Lower lobe of right lung (tissue), 2 donors: ENCODE results near the gene DBT. TPM values are rescaled to one million over a fixed set of nuclear protein-coding genes. Genes with fewer than 3 reads are reported as not detected.
"Not testable (repeated sequence)": the region's sequence is repeated elsewhere in the genome, so short reads cannot be mapped to it uniquely, and the experiment has no call there.

ENCODE experiments used
- ATAC-seq, 2 donors: fragments of 200-7000 bp; cut with Tn5 transposase; one replicate each; pipeline ENCODE4 v1.9.1; 2020 to 2022; ENCODE audit warnings: mild to moderate bottlenecking in 2 of 2, moderate library complexity in 2 of 2
- DNase-seq: peaks from one replicate; pipeline ENCODE4 v3.0.0-alpha.2; 2020
- H3K27ac ChIP-seq: fragments of 200-600 bp; one replicate; pipeline ENCODE4 v1.8.0; 2022
- H3K27me3 ChIP-seq: fragments of 200-600 bp; one replicate; pipeline ENCODE4 v1.8.0; 2022; ENCODE audit warnings: low read depth
- H3K36me3 ChIP-seq: fragments of 200-600 bp; one replicate; pipeline ENCODE4 v1.8.0; 2022; ENCODE audit warnings: mild to moderate bottlenecking
- H3K4me1 ChIP-seq: fragments of 200-600 bp; one replicate; pipeline ENCODE4 v1.8.0; 2022
- H3K4me3 ChIP-seq: fragments of 200-600 bp; one replicate; pipeline ENCODE4 v1.8.0; 2022; ENCODE audit warnings: mild to moderate bottlenecking
- H3K9me3 ChIP-seq: fragments of 200-600 bp; one replicate; pipeline ENCODE4 v1.8.0; 2022
- intact Hi-C: fragments of 100-400 bp; cut with DNase I; formaldehyde crosslinking; loops from one replicate; pipeline ENCODE4 v1.11.0; 2022
- total RNA-seq: library from RNA; stranded (reverse); fragmentation: NEBNext Ultra II Directional; extraction: Animal tissue kit (Norgen Biotek cat#: 25700); gene quantifications from one replicate; pipeline ENCODE4 v1.2.1, GENCODE V29; 2021
- TF ChIP-seq, protein P1 (sequence below): fragments of 200-600 bp; IDR thresholded peaks from one replicate; pipeline ENCODE4 v1.8.0; 2022; ENCODE audit warnings: antibody characterized with exemption, mild to moderate bottlenecking
- donor health status: DM: no; HTN: yes; CAD: no; lungs with severe emphysema.

DBT gene
- total RNA-seq, 1 donor from 2014 or later: 17.4 TPM

DNA sequence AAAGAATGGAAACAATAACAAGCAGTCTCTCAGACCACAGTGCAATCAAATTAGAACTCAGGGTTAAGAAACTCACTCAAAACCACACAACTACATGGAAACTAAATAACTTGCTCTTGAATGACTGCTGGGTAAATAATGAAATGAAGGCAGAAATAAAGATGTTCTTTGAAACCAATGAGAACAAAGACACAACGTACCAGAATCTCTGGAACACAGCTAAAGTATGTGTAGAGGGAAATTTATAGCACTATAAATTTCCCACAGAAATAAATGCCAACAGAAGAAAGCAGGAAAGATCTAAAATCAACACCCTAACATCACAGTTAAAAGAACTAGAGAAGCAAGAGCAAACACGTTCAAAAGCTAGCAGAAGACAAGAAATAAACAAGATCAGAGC lies 46.9 kb downstream of the DBT start:
- H3K27me3 ChIP-seq, intact Hi-C loops, DNase-seq, H3K4me3 ChIP-seq, H3K27ac ChIP-seq, H3K4me1 ChIP-seq, H3K9me3 ChIP-seq, ATAC-seq: not testable (repeated sequence)
- H3K36me3 ChIP-seq: peaks cover 59% of the 10 kb centered on the region

DNA sequence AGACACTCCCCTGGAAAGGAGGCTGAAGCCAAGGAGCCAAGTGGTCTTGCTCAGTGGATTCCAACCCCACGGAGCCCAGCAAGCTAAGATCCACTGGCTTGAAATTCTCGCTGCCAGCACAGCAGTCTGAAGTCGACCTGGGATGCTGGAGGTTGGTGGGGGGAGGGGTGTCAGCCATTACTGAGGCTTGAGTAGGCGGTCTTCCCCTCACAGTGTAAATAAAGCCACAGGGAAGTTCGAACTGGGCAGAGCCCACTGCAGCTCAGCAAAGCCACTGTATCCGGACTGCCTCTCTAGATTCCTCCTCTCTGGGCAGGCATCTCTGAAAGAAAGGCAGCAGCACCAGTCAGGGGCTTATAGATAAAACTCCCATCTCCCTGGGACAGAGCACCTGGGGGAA lies 49.6 kb downstream of the DBT start:
- H3K4me3 ChIP-seq, H3K4me1 ChIP-seq, H3K27ac ChIP-seq, H3K9me3 ChIP-seq, intact Hi-C loops, H3K27me3 ChIP-seq, ATAC-seq, DNase-seq: not testable (repeated sequence)
- H3K36me3 ChIP-seq: peaks cover 62% of the 10 kb centered on the region

DNA sequence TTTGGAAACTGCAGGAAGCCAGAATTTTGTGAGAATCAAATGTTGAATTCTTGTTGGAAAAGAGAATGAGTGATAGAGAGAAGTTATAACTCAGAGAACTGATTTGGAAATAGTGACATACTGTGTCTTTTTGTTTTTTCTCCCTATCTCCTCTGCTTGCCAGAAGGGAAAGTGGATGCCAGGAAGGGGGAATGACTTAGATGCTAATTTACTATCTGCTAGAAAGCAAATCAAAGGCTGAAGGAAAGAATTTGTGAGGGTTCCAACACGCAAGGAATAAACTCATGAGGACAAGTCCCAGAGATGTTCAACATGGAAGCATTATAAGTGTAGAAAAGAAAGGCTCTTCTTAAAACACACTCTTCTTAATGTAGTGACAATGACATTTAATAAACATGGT lies 51.0 kb downstream of the DBT start:
- H3K4me1 ChIP-seq: no peaks in the 10 kb centered on the region
- TF ChIP-seq, protein P1, sequence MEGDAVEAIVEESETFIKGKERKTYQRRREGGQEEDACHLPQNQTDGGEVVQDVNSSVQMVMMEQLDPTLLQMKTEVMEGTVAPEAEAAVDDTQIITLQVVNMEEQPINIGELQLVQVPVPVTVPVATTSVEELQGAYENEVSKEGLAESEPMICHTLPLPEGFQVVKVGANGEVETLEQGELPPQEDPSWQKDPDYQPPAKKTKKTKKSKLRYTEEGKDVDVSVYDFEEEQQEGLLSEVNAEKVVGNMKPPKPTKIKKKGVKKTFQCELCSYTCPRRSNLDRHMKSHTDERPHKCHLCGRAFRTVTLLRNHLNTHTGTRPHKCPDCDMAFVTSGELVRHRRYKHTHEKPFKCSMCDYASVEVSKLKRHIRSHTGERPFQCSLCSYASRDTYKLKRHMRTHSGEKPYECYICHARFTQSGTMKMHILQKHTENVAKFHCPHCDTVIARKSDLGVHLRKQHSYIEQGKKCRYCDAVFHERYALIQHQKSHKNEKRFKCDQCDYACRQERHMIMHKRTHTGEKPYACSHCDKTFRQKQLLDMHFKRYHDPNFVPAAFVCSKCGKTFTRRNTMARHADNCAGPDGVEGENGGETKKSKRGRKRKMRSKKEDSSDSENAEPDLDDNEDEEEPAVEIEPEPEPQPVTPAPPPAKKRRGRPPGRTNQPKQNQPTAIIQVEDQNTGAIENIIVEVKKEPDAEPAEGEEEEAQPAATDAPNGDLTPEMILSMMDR: no peak
- intact Hi-C loops: no loop called here
- DNase-seq (no peak), ATAC-seq (no peak)
- H3K4me3 ChIP-seq: no peak overlapping the region
- no peaks in the 10 kb centered on the region for H3K9me3 ChIP-seq
- H3K27me3 ChIP-seq: no peaks in the 10 kb centered on the region
- peaks cover 77% of the 10 kb centered on the region for H3K36me3 ChIP-seq
- no peak overlapping the region for H3K27ac ChIP-seq

DNA sequence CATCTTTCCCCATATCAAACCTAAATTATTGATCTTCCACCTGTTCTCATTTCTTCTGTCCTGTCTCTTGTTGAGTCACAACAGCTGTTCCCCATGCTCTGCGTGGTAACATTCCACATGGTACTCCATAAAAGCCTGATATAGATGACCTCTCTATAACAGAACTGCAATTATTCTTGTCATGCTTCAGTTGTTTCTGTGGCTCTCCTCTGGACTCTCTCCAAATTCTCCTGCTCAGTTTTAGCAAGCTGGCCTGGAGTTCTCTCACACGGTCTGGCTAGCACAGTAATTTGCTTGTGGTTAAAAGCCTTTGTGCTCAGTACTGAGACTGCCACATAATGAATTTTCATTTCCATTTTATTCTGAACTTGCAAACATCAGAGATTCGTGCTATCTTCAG lies 61.0 kb downstream of the DBT start:
- ATAC-seq: peak; percentile 29 to 56
- Histone ChIP-seq H3K27ac (no peak overlapping the region), H3K4me1 (peaks cover 10% of the 10 kb centered on the region)

DNA sequence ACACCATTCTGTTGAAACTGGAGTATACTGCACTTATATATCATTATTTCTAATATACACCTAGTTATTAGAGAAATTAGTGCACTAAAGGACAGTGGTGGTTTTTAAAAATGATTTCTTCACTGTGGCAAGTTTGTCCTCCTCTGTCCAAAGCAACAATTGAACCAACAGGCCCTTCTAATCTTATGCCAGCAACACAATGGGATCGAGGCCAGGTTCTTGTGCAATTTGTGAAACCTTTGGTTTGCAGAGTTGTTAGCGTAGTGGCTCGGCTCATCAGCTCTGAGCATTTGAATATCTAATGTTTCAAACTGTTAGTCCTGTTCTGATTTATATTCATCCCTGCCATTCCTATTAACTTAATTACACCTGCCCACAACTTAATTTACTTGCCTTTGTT lies 61.7 kb downstream of the DBT start:
- Histone ChIP-seq H3K4me3 (no peak overlapping the region), H3K27ac (no peak overlapping the region), H3K36me3 (peaks cover 5% of the 10 kb centered on the region), H3K4me1 (peaks cover 10% of the 10 kb centered on the region), H3K9me3 (no peaks in the 10 kb centered on the region), H3K27me3 (no peaks in the 10 kb centered on the region)
- TF ChIP-seq, protein P1: no peak
- intact Hi-C loops: no loop called here
- DNase-seq (no peak), ATAC-seq (peak; percentile 53 to 76)

More for the DNA sequence above, 61.0 kb downstream of the DBT start:
- TF ChIP-seq, protein P1: no peak
- no peaks in the 10 kb centered on the region for H3K27me3 ChIP-seq
- DNase-seq: no peak
- intact Hi-C loops: no loop called here
- peaks cover 7% of the 10 kb centered on the region for H3K36me3 ChIP-seq
- no peak overlapping the region for H3K4me3 ChIP-seq
- no peaks in the 10 kb centered on the region for H3K9me3 ChIP-seq

DNA sequence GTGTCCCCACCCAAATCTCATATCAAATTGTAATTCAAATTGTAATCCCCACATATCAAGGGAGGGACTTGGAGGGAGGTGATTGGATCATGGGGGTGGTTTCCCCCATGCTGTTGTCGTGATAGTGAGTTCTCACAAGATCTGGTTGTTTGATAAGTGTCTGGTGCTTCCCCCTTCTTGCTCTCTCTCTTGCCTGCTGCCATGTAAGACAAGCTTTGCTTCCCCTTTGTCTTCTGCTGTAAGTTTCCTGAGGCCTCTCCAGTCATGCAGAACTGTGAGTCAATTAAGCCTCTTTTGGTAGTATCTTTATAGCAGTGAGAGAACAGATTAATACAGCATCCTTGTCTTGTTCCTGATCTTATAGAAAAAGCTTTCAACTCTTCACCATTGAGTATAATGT lies 65.1 kb downstream of the DBT start:
- Histone ChIP-seq H3K27ac (no peak overlapping the region), H3K9me3 (no peaks in the 10 kb centered on the region), H3K4me3 (no peak overlapping the region), H3K27me3 (no peaks in the 10 kb centered on the region), H3K4me1 (peaks cover 10% of the 10 kb centered on the region), H3K36me3 (no peaks in the 10 kb centered on the region)
- ATAC-seq: no peak
- intact Hi-C loops: no loop called here
- DNase-seq: no peak
- TF ChIP-seq, protein P1: no peak

DNA sequence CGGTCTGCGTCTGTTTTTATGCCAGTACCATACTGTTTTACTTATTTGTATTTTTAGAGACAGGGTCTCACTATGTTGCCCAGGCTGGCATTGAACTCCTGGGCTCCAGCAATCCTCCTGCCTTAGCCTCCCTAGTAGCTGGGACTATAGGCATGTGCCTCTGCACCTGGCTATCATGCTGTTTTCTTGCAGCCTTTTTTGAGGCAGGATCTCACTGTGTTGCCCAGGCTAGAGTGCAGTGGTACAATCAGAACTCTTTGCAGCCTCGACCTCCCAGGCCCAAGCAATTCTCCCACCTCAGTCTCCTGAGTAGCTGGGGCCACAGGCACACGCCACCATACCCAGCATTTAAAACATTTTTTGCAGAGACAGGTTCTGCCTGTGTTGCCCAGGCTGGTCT lies 66.3 kb downstream of the DBT start:
- ATAC-seq (no peak), DNase-seq (no peak)
- no peak overlapping the region for H3K4me3 ChIP-seq
- H3K9me3 ChIP-seq: no peaks in the 10 kb centered on the region
- no peak overlapping the region for H3K27ac ChIP-seq
- H3K4me1 ChIP-seq: peaks cover 4% of the 10 kb centered on the region
- H3K27me3 ChIP-seq: no peaks in the 10 kb centered on the region
- intact Hi-C loops: no loop called here
- TF ChIP-seq, protein P1: no peak
- H3K36me3 ChIP-seq: no peaks in the 10 kb centered on the region
